ENCODE data around the gene WWOX.

WWOX gene

DNA sequence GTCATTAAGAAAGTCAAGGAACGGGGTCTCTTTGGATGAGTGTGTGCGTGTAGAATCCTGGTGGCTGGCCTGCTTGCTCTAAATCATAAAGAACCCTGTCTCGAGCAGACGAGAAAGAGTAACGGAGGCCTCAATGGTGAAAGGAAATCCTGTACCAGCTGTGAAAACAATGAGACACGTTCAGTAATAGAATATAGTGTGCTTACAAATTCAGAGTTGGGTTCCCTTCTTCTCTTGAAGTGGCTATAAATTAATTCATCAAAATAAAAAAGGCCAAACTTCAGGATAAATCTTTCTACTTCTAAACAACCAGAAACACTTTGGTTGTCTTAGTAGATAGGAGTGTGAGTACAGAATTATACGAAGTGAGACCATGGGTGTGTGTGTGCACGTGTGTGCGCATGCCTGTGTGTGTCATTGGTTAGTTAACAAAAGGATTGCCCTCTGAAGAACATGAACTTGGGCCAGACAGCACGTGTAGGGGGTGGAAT lies 48.5 kb downstream of the WWOX start:
- DNase-seq: no peak

GRCh38 chr16:78150233-78150632 lies 50.8 kb downstream of the WWOX start:
- no peak for DNase-seq

GRCh38 chr16:78154729-78155461 lies 55.4 kb downstream of the WWOX start:
- DNase-seq: no peak

DNA sequence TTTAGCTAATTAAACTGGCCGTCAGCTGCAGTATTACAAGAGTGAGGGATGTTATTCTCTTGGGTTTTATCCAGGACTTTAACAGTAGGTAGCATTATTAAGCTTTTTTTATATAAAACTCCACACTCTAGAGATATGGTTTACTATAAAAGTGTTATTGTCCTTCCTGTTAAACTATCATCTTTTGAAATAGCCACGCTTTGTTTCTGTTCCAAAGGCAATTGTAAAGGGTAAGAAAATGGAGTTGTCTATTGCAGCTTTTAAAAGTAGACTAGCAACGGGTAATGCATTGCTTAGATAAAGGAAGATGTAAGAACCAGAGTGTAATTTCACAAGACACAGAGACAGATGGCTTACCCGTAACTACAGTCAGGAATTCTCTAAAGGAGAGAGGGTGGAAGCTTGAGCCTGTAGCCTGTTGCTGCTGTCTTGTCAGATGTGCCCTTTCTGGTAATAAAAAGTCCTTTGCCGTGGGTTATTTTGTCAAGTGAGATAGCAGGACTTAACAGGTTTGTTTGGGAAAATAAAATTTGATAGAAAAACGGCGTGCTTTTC lies 56.4 kb downstream of the WWOX start:
- DNase-seq: no peak

- DNase-seq: no peak
Observed at GRCh38 chr16:78161023-78161729, 61.7 kb downstream of the WWOX start.

DNA sequence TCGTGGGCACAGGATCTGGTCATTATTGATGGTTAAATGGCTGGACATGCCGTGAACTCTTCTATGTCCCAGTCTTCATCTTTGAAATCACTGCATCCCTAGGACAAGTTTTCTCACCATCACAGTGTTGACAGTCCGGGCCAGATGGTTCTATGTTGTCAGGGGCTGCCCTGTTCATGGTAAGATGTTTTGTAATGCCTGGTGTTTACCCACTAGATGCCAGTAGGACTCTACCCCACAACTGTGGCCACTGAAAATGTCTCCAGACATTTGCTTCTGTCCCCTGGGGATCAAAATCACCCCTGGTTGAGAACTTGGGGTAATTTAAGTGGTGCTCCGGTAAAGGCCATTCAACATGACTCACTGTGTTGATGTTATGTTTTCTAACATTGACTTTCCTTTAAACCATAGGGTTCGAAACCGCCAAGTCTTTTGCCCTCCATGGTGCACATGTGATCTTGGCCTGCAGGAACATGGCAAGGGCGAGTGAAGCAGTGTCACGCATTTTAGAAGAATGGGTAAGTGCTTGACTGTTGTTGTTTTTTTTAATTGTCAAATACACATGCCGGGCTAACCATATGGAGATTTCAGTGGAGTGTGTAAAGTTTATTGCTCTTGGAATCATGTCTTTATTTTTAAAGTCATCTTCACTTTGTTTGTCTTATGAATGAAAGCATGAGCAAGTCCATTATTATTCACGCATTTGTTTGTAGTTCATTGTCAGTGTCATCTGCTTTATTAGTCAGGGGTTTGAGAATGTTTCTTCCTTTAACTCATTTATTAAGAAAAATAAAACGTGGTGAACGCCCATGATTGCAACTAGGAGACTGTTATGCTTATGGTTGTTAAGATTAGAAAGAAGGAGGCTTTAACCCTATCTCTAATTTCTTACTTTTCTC lies 64.6 kb downstream of the WWOX start:
- DNase-seq: no peak

DNA sequence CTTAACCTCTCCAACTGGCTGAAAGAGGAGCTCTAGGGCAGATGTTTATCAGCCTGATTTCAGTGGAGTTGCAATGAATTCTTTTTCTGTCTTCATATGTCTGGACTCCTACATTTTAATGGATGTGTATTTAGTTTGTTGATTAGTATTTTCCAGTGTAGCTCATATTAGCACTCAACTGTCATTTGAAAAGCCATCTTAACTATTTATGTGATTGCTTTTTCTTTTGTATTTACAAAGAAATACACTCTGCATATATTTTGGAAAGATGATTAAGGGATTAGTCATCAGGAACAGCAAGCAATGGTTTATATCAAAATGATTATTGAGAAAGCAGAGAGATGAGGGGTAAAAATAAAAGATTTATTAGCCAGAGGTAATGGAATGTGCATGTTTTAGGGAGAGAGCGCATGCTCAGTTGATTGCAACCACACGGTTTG lies 71.1 kb downstream of the WWOX start:
- peak; percentile 29 for DNase-seq

- no peak for DNase-seq
Observed at GRCh38 chr16:78175287-78175686, 75.8 kb downstream of the WWOX start.

GRCh38 chr16:78176435-78176834 lies 77.0 kb downstream of the WWOX start:
- no peak for DNase-seq

GRCh38 chr16:78177218-78177617 lies 77.8 kb downstream of the WWOX start:
- no peak for DNase-seq

DNA sequence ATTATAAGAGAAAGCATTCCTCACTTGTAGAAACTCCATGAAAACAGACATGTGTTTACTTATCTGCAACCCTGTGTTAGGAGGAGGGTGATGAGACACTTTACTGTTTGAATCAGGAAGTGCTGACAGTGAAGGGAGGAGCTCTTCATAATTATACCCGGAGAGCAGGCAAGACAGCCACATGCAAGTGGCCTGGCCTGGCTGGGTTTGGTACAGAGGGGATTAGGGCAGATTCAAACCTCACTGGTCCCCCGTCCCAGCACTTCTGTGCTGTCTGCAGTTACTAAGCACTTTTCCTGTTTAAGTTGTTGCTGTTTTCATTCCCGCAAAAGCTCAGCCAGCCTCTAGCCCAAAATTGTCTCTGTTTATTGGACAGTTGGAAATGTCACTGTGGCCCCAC lies 78.5 kb downstream of the WWOX start:
- DNase-seq: no peak

DNA sequence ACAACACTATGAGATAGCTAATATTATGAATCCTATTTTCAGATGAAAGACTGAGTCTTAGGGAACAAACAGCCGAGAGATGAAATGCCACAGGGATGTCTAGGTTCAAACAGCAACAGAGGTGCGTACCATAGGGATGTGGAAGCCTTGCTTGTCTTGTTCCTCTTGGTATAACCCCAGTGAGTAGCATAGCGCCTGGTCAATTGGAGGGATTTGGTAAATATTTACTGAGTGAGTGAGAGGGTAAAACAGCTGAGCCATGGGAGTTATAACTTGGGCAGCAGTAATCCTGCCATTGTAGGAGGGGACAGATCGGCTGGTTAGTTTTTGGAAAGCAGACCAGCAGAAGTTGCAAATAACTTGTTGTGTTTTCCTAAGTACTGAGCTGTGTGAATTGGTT lies 80.2 kb downstream of the WWOX start:
- DNase-seq: no peak

DNA sequence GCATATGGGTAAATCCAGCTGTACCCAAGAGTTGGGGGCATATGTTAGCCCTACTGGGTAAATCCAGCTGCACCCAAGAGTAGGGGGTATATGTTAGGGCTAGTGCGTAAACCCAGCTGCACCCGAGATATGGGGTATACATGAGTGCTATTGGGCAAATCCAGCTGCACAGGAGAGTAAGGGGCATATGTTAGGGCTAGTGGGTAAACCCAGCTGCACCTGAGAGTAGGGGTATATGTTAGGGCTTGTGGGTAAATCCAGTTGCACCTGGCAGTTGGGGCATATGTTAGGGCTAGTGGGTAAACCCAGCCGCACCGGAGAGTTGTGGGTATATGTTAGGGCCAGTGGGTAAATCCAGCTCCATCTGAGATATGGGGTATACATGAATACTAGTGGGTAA lies 80.9 kb downstream of the WWOX start:
- no peak for DNase-seq

GRCh38 chr16:78183437-78184237 lies 84.2 kb downstream of the WWOX start:
- no peak for DNase-seq

DNA sequence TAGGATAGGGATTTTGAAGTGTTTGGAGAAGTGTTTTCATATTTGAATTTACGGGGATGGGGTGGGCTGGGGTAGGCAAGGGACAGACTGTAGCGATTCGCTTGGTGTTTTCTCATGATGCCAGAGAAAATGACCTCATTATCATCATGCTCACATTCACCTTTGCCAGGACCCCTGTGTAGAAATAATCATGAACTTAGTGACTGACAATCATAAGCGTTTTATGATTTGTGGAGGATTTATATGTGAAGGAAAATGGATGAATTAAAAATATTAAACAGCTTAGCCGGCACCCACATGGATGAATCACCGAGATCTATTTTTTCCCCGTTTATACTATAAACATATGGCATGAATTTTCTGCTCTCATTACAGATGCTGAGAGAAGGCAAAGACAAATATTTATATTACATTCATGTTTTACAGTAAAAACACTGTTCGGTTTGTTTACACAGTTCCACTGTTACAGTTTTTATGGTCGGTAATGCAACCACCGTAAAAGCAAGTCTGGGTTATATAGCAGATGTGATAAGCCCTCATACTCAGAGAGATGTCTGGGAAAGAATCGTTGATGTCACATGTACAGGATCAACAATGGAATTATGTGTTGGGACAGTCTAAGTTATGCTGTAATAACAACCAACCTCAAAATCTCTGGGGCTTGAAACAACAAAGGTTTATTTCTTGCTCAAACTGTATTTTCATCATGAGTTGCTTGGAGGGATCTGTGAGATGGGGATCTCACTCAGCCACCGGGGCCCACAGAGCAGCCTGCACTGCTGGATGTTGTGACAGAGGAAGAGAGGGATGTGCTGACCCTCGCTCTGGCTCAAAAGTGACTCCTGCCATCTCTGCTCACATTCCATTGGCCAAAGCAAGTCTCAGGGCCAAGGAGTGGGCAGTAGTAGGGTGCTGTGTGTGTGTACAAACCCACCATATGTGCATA lies 85.1 kb downstream of the WWOX start:
- peak; percentile 70 for DNase-seq

DNA sequence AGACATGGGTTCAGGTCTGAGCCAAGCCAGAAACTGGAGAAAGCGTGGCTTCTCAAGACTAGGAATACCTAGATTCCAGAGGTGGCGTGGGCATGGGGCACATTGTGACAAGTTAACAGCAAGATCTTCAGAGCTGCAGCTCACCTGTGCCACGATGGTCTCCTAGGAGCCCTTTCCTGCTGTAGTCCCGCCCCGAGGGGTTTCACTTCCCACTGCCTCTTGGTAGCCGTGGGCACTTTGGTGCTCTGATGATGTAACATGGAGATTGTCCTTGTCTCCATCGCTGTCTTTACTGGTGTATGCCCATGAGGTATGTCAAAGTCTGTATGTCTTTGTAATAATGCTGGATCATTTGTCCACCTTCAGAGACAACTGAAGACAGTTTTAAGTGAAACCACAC lies 89.7 kb downstream of the WWOX start:
- DNase-seq: no peak

DNA sequence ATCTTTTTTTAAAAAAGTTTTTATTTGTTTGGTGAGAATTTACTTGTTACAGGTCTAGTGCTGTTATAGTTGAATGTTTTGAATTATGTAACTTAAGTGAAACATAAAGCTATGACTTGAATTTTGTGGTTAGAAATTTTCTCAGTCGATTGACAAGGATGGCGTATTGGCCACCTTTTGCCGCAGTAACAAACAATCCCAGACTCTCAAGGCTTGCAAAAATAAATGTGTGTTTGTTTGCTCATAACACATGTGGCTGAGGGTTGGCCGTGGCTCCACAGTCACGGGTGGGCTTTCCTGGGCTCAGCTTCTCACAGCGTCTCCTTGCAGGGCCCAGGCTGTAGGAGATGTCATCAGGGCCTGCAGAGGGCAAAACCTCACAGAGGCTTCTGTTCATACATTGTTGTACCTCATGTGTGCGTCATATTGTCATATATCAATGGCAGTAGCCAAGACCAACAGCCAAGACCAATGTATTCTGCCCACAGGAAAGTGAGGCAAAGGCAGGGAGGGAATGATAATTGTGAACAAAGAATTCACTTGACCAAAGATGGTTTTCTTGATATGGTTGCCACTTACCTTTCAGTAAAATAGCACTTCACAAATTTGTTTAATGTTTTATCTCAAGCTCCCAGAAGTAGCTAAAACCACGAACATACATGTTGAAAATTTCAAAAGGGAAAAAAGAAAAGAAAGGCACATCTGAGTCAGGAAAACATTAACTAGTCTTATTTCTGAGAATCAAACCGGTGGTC lies 93.5 kb downstream of the WWOX start:
- no peak for DNase-seq

DNA sequence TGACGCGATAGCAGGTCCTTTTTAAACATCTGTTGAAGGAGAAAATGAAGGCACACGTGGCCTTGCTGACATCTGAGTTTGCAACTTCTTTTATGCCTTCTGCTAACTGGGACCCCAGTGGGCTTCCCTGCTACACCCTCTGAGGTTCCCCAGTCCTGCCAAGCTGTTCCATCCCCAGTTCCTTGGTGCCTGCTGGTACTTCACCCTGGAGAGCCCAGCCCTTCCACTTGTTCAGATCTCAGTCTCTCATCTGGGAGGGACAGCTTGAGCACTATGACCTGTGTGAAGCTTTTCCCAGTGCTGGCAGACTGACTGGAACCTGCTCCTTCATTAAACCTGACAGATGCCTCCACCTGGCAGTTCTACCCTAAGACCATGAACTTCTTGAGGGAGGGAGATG lies 95.5 kb downstream of the WWOX start:
- DNase-seq: no peak

DNA sequence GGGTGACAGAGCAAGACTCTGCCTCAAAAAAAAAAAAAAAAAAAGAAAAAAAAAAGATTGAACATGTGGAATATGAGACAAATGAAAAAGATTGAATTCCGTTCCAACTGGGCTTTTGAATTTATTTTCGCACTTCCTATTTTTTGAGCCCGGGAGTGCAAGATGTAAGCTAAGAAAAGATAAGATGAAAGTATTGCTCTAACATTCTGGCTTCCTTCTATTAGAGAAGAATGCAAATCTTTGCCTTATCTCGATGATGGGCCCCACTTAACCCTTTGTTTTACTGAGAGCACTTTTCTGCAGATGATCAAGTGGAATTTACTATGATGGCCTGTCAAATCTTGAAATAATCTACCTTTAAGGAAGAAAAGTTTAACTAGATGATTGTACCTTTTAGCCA lies 96.3 kb downstream of the WWOX start:
- DNase-seq: no peak

DNA sequence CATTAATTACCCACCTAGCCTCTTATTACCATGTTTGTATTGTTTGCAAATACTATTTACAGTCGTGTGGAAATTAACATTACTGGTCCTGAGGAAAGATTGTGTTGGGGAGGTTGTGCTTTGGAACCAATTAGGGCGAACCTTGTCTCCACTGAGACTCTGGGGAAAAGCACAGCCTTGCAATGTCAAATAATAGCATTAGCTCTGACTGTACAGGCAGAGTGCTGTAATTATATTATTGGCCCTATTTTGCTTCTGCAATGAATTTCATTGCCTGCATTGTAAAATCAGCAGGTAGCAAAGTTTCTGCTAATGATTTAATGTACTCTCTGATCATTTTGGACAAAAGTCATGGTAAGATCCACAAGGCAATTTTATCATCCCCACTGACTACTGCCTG lies 97.0 kb downstream of the WWOX start:
- DNase-seq: no peak
